OCI-LY3 (cell line): Measurements from ENCODE around the gene FMNL2.

Source experiments
- H2AFZ ChIP-seq: fragments of 200-600, 300-600 bp; shearing (Covaris generic); 2 replicates; pipeline ENCODE4 v1.6.0; 2014; ENCODE audit warnings: antibody characterized with exemption, low read depth, low read length
- H3K27ac ChIP-seq: fragments of 200-600, 300-600 bp; sonication (generic); 2 replicates; pipeline ENCODE4 v1.5.1; 2014; ENCODE audit warnings: mild to moderate bottlenecking, low read length, moderate library complexity, mixed read lengths
- H3K27me3 ChIP-seq: fragments of 200-600, 300-600 bp; sonication (generic); 2 replicates; pipeline ENCODE4 v1.6.1; 2014; ENCODE audit warnings: low read depth, low read length, mixed read lengths
- H3K36me3 ChIP-seq: fragments of 200-600, 300-600 bp; sonication (generic); replicated peaks from 2 replicates; pipeline ENCODE3; 2014; ENCODE audit warnings: low read depth, low read length, mixed read lengths
- H3K4me1 ChIP-seq: fragments of 300-600, 200-600 bp; sonication (generic); 2 replicates; pipeline ENCODE4 v1.6.1; 2014; ENCODE audit warnings: low read length, mixed read lengths
- H3K4me2 ChIP-seq: fragments of 200-600, 300-600 bp; sonication (generic); 2 replicates; pipeline ENCODE4 v1.6.1; 2014; ENCODE audit warnings: low read length, mixed read lengths
- H3K4me3 ChIP-seq: fragments of 300-600, 200-600 bp; sonication (generic); 2 replicates; pipeline ENCODE4 v1.5.1; 2014; ENCODE audit warnings: antibody characterized with exemption, mild to moderate bottlenecking, low read length, moderate library complexity
- H3K79me2 ChIP-seq: fragments of 300-600, 200-600 bp; shearing (Covaris generic); 2 replicates; pipeline ENCODE4 v1.6.1; 2014; ENCODE audit warnings: mild to moderate bottlenecking, low read length, mixed read lengths
- H3K9ac ChIP-seq: fragments of 300-600, 200-600 bp; shearing (Covaris generic); 2 replicates; pipeline ENCODE4 v1.6.0; 2014; ENCODE audit warnings: mild to moderate bottlenecking, low read length, moderate library complexity
- H3K9me3 ChIP-seq: fragments of 200-600, 300-600 bp; shearing (Covaris generic); 2 replicates; pipeline ENCODE4 v1.6.1; 2014; ENCODE audit warnings: low read length, mixed read lengths; ENCODE audit not compliant: insufficient read depth
- H4K20me1 ChIP-seq: fragments of 200-600, 300-600 bp; sonication (generic); 2 replicates; pipeline ENCODE4 v1.6.1; 2016; ENCODE audit warnings: low read length, mixed read lengths; ENCODE audit not compliant: insufficient read depth
- CTCF ChIP-seq: fragments of 200-600, 300-600 bp; sonication (generic); IDR thresholded peaks from 2 replicates; pipeline ENCODE4 v1.5.1; 2014; ENCODE audit warnings: antibody characterized with exemption, low read length, low read depth
- EZH2phosphoT487 ChIP-seq: fragments of 200-600 bp; shearing (Covaris generic); IDR thresholded peaks from 2 replicates; pipeline ENCODE4 v1.6.1; 2018; ENCODE audit warnings: antibody characterized with exemption, mixed run types, low read depth

Gene FMNL2

GRCh38 chr2:152466041-152466440 lies 131.1 kb downstream of the FMNL2 start:
- peaks cover 45% of the 10 kb centered on the region for H3K4me1 ChIP-seq
- no peaks in the 10 kb centered on the region for H3K36me3 ChIP-seq
- no peaks in the 10 kb centered on the region for H4K20me1 ChIP-seq
- no peak overlapping the region for H3K4me3 ChIP-seq
- TF ChIP-seq CTCF (peak; percentile 36; the same call in 1 of the 2 replicates), EZH2phosphoT487 (no peak)
- no peak overlapping the region for H2AFZ ChIP-seq
- no peaks in the 10 kb centered on the region for H3K9me3 ChIP-seq
- no peak overlapping the region for H3K4me2 ChIP-seq
- no peaks in the 10 kb centered on the region for H3K79me2 ChIP-seq
- H3K27ac ChIP-seq = no peak overlapping the region
- H3K9ac ChIP-seq = no peak overlapping the region
- no peaks in the 10 kb centered on the region for H3K27me3 ChIP-seq

- H3K4me3 ChIP-seq = peak overlapping the region; percentile 60
- H3K36me3 ChIP-seq = no peaks in the 10 kb centered on the region
- TF ChIP-seq EZH2phosphoT487 (no peak), CTCF (no peak)
- H3K27me3 ChIP-seq = no peaks in the 10 kb centered on the region
- no peaks in the 10 kb centered on the region for H3K9me3 ChIP-seq
- H3K4me1 ChIP-seq = peaks cover 45% of the 10 kb centered on the region
- H3K79me2 ChIP-seq = no peaks in the 10 kb centered on the region
- no peaks in the 10 kb centered on the region for H4K20me1 ChIP-seq
- peak overlapping the region; percentile 75 for H3K4me2 ChIP-seq
- no peak overlapping the region for H3K27ac ChIP-seq
- peak overlapping the region; percentile 10; the same call in 1 of the 2 replicates for H3K9ac ChIP-seq
- peak overlapping the region; percentile 1; the same call in 1 of the 2 replicates for H2AFZ ChIP-seq
These were observed 132.2 kb downstream of the FMNL2 start for GRCh38 chr2:152466980-152467676.

- Histone ChIP-seq H3K27ac (no peak overlapping the region), H3K4me1 (peaks cover 45% of the 10 kb centered on the region), H3K27me3 (no peaks in the 10 kb centered on the region), H3K9ac (no peak overlapping the region), H4K20me1 (no peaks in the 10 kb centered on the region), H3K4me3 (peak overlapping the region; percentile 60), H3K4me2 (peak overlapping the region; percentile 75), H3K79me2 (no peaks in the 10 kb centered on the region), H3K9me3 (no peaks in the 10 kb centered on the region), H2AFZ (peak overlapping the region; percentile 14), H3K36me3 (no peaks in the 10 kb centered on the region)
- TF ChIP-seq EZH2phosphoT487 (no peak), CTCF (no peak)
These were observed 132.9 kb downstream of the FMNL2 start for GRCh38 chr2:152467677-152468410.
